ENCODE results near the gene LRRFIP2.

LRRFIP2 gene

GRCh38 chr3:37099469-37099868, 74.9 kb downstream of the LRRFIP2 start:
- H3K27ac ChIP-seq, result no peak overlapping the region
- TF ChIP-seq CTCF (conservative IDR thresholded peaks at IDR 0.05) (no peak), ZFX (IDR thresholded peaks at IDR 0.05) (no peak)

GRCh38 chr3:37098884-37099283, 75.5 kb downstream of the LRRFIP2 start:
- no peak for TF ChIP-seq CTCF (conservative IDR thresholded peaks at IDR 0.05)
- no peak for TF ChIP-seq ZFX (IDR thresholded peaks at IDR 0.05)
- no peak overlapping the region for H3K27ac ChIP-seq

- no peak overlapping the region for H3K27ac ChIP-seq
- TF ChIP-seq CTCF (conservative IDR thresholded peaks at IDR 0.05) (no peak), ZFX (IDR thresholded peaks at IDR 0.05) (no peak)
Observed at GRCh38 chr3:37097776-37098175, 76.6 kb downstream of the LRRFIP2 start.

GRCh38 chr3:37096975-37097374, 77.4 kb downstream of the LRRFIP2 start:
- H3K27ac ChIP-seq, result no peak overlapping the region
- TF ChIP-seq CTCF (conservative IDR thresholded peaks at IDR 0.05) (no peak), ZFX (IDR thresholded peaks at IDR 0.05) (no peak)

- TF ChIP-seq ZFX (IDR thresholded peaks at IDR 0.05), result no peak
- no peak for TF ChIP-seq CTCF (conservative IDR thresholded peaks at IDR 0.05)
- no peak overlapping the region for H3K27ac ChIP-seq
Observed at GRCh38 chr3:37096288-37096687, 78.1 kb downstream of the LRRFIP2 start.

GRCh38 chr3:37094636-37095035, 79.7 kb downstream of the LRRFIP2 start:
- TF ChIP-seq ZFX (IDR thresholded peaks at IDR 0.05) (no peak), CTCF (conservative IDR thresholded peaks at IDR 0.05) (no peak)
- H3K27ac ChIP-seq, result no peak overlapping the region

GRCh38 chr3:37093481-37093880, 80.9 kb downstream of the LRRFIP2 start:
- no peak overlapping the region for H3K27ac ChIP-seq
- TF ChIP-seq CTCF (conservative IDR thresholded peaks at IDR 0.05) (no peak), ZFX (IDR thresholded peaks at IDR 0.05) (no peak)

All from C4-2B (cell line).